Lower lobe of right lung (tissue), 2 donors: ENCODE results near the gene ZNF565. TPM values are rescaled to one million over a fixed set of nuclear protein-coding genes. Genes with fewer than 3 reads are reported as not detected.
A peak's percentile ranks its signal among the peaks of the same experiment; 100 is the strongest.

Experiments
- ATAC-seq, 2 donors: fragments of 200-7000 bp; cut with Tn5 transposase; one replicate each; pipeline ENCODE4 v1.9.1; 2020 to 2022; ENCODE audit warnings: mild to moderate bottlenecking in 2 of 2, moderate library complexity in 2 of 2
- DNase-seq: peaks from one replicate; pipeline ENCODE4 v3.0.0-alpha.2; 2020
- H3K27ac ChIP-seq: fragments of 200-600 bp; one replicate; pipeline ENCODE4 v1.8.0; 2022
- H3K27me3 ChIP-seq: fragments of 200-600 bp; one replicate; pipeline ENCODE4 v1.8.0; 2022; ENCODE audit warnings: low read depth
- H3K36me3 ChIP-seq: fragments of 200-600 bp; one replicate; pipeline ENCODE4 v1.8.0; 2022; ENCODE audit warnings: mild to moderate bottlenecking
- H3K4me1 ChIP-seq: fragments of 200-600 bp; one replicate; pipeline ENCODE4 v1.8.0; 2022
- H3K4me3 ChIP-seq: fragments of 200-600 bp; one replicate; pipeline ENCODE4 v1.8.0; 2022; ENCODE audit warnings: mild to moderate bottlenecking
- H3K9me3 ChIP-seq: fragments of 200-600 bp; one replicate; pipeline ENCODE4 v1.8.0; 2022
- CTCF ChIP-seq: fragments of 200-600 bp; IDR thresholded peaks from one replicate; pipeline ENCODE4 v1.8.0; 2022; ENCODE audit warnings: antibody characterized with exemption, mild to moderate bottlenecking
- intact Hi-C: fragments of 100-400 bp; cut with DNase I; formaldehyde crosslinking; loops from one replicate; pipeline ENCODE4 v1.11.0; 2022
- total RNA-seq: library from RNA; stranded (reverse); fragmentation: NEBNext Ultra II Directional; extraction: Animal tissue kit (Norgen Biotek cat#: 25700); gene quantifications from one replicate; pipeline ENCODE4 v1.2.1, GENCODE V29; 2021
- donor health status: DM: no; HTN: yes; CAD: no; lungs with severe emphysema.

The ZNF565 gene
- total RNA-seq, 1 donor from 2014 or later: 3.7 TPM

- Histone ChIP-seq H3K4me3 (no peak overlapping the region), H3K27me3 (no peaks in the 10 kb centered on the region), H3K27ac (no peak overlapping the region), H3K4me1 (peaks cover 11% of the 10 kb centered on the region), H3K36me3 (peaks cover 83% of the 10 kb centered on the region), H3K9me3 (no peaks in the 10 kb centered on the region)
- DNase-seq (no peak), ATAC-seq (no peak)
- intact Hi-C loops: no loop called here
- no peak for TF ChIP-seq CTCF
Measured at GRCh38 chr19:36144624-36145023, 69.8 kb downstream of the ZNF565 start.

DNA sequence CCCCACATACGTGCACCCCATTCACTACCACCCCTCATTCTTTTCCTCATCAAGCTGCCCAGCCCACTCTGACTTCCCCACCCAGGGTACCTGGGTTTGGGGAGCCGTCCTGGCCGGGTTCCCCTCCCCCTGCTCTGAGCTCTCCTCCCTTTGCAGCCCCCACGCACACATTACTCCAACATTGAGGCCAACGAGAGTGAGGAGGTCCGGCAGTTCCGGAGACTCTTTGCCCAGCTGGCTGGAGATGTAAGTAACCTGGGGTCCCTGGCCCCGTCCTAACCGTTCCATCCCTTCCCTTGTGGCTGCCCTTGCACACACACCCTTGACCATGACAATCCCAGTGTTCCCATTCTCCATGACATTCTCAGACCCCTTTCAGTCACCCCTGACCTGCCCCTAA is 72.0 kb downstream of the ZNF565 start:
- Histone ChIP-seq H3K36me3 (peaks cover 61% of the 10 kb centered on the region), H3K27ac (no peak overlapping the region), H3K4me1 (peaks cover 19% of the 10 kb centered on the region), H3K27me3 (no peaks in the 10 kb centered on the region), H3K4me3 (no peak overlapping the region), H3K9me3 (no peaks in the 10 kb centered on the region)
- intact Hi-C loops: no loop called here
- TF ChIP-seq CTCF: no peak
- no peak for ATAC-seq
- DNase-seq: no peak

- peaks cover 57% of the 10 kb centered on the region for H3K36me3 ChIP-seq
- H3K4me3 ChIP-seq: peak overlapping the region; percentile 93
- peaks cover 24% of the 10 kb centered on the region for H3K4me1 ChIP-seq
- DNase-seq: no peak
- no peak for TF ChIP-seq CTCF
- intact Hi-C loops: no loop called here
- no peaks in the 10 kb centered on the region for H3K9me3 ChIP-seq
- no peak overlapping the region for H3K27ac ChIP-seq
- no peak for ATAC-seq
- no peaks in the 10 kb centered on the region for H3K27me3 ChIP-seq
Measured at GRCh38 chr19:36142046-36142445, 72.4 kb downstream of the ZNF565 start.

DNA sequence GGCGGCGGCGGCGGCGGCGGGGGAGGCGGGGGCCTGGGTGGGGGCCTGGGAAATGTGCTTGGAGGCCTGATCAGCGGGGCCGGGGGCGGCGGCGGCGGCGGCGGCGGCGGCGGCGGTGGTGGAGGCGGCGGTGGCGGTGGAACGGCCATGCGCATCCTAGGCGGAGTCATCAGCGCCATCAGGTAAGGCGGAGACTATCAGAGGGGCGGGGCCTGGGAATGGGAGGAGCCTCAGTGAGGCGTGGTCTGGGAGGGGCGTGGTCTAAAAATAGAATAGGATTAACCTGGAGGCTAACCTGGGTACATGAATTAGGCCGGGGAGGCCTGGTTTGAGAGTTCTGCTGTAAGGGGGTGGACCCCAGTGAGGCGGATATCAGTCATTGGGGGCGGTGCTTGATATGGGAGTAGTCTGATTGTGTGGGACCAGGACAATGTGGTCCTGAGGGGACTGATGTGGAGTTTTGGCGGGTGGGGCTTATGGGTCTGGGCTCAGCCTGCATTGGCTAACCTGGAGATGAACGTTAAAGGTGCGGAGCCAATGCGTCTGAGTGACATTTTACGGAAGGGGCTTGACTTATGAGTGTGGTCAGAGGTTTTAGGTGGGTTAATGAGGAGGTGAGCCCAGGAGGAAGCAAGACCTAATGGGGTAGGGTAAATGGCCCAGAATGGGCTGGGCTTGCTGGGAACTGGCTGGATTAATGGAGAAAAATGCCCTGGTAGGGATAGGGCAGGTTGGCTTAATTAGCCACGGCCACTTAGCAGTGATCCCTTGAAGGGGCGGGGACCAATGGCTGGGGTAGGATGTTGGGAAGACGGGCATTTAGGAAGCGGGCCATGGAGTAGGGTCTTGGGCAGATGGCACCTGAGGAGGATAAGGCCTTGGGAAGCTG is 73.2 kb downstream of the ZNF565 start:
- peaks cover 32% of the 10 kb centered on the region for H3K4me1 ChIP-seq
- peak; percentile 83 to 85 for ATAC-seq
- no peaks in the 10 kb centered on the region for H3K9me3 ChIP-seq
- H3K27ac ChIP-seq: peak overlapping the region; percentile 98
- TF ChIP-seq CTCF: no peak
- no peaks in the 10 kb centered on the region for H3K27me3 ChIP-seq
- DNase-seq: peak; percentile 91
- intact Hi-C loops: no loop called here
- H3K36me3 ChIP-seq: peaks cover 49% of the 10 kb centered on the region
- peak overlapping the region; percentile 93 for H3K4me3 ChIP-seq

DNA sequence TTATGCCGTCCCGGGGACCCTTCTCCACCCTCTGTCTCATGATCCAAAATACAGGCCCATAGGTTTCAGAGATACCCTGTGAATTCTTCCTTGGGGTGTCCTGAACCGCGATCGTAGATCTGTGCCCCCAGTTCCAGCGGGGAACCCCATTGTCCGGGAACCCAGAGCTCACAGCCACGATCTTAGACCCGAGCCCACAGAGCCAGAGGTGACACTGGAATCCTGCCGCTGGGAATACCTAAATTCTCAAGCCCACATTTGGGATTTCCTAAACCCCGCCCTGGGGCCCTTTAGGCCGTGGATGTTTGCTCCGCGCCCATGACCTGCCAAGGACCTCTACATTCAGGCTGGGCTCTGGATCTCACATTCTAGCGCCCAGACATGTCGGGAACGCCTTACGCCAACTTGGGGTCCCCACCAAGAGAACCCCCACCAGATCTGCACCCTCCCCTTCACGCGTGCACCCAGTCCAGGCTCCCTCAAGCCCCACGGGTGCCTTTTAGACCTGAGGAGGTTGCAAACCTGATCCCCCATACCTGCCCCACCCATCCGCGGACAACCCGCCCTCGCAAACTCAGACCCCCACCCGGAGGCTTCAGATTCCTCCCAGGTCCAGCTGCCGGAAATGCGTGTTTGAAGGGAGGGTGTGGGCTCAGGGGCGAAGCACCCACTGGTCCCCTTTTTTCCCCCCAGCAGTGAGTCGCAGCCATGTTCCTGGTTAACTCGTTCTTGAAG is 74.0 kb downstream of the ZNF565 start:
- Histone ChIP-seq H3K27ac (peak overlapping the region; percentile 98), H3K27me3 (no peaks in the 10 kb centered on the region), H3K36me3 (peaks cover 41% of the 10 kb centered on the region), H3K9me3 (no peaks in the 10 kb centered on the region), H3K4me3 (peak overlapping the region; percentile 93), H3K4me1 (peaks cover 32% of the 10 kb centered on the region)
- DNase-seq: peak; percentile 58
- no peak for TF ChIP-seq CTCF
- peak; percentile 29 to 51 for ATAC-seq
- intact Hi-C loops: no loop called here
